Natural killer cell (primary cell): Measurements from ENCODE around the gene ATP5ME. TPM values are rescaled to one million over a fixed set of nuclear protein-coding genes. Genes with fewer than 3 reads are reported as not detected.

Experiments
- ATAC-seq, 3 donors: fragments of 150-1000 bp in 2 of 3; fragments of 200-7000 bp in 1 of 3; cut with Tn5 transposase; 1 replicate in 1 of 3; 2 replicates in 2 of 3; pipeline ENCODE4 v1.10.0; 2021; ENCODE audit warnings: mild to moderate bottlenecking in 2 of 3, moderate library complexity in 2 of 3
- DNase-seq, 2 donors: peaks; one replicate each; pipeline versions ENCODE4 v3.0.0 to v3.0.0-alpha.2; 2013 to 2021; ENCODE audit warnings: mixed read lengths in 1 of 2
- H3K27ac ChIP-seq: one replicate; pipeline ENCODE4 v1.5.1; 2013; ENCODE audit warnings: mild to moderate bottlenecking, low read length
- H3K27me3 ChIP-seq: one replicate; pipeline ENCODE4 v1.6.1; 2013; ENCODE audit warnings: low read length; ENCODE audit not compliant: control insufficient read depth, insufficient read depth
- H3K36me3 ChIP-seq: one replicate; pipeline ENCODE4 v1.6.1; 2013; ENCODE audit warnings: low read length; ENCODE audit not compliant: control insufficient read depth, insufficient read depth
- H3K4me1 ChIP-seq: one replicate; pipeline ENCODE4 v1.6.1; 2013; ENCODE audit warnings: low read length; ENCODE audit not compliant: control insufficient read depth, insufficient read depth
- H3K4me3 ChIP-seq: one replicate; pipeline ENCODE4 v1.5.1; 2013; ENCODE audit warnings: low read length
- H3K9me3 ChIP-seq: one replicate; pipeline ENCODE4 v1.6.1; 2013; ENCODE audit warnings: low read length; ENCODE audit not compliant: control insufficient read depth, insufficient read depth
- H3K27ac Mint-ChIP-seq, 2 donors: one replicate each; pipeline ENCODE4 v1.8.0; 2022; ENCODE audit warnings: mild to moderate bottlenecking in 2 of 2, mixed read lengths in 2 of 2, moderate library complexity in 1 of 2
- H3K27me3 Mint-ChIP-seq, 2 donors: one replicate each; pipeline ENCODE4 v1.8.0; 2022; ENCODE audit warnings: low read depth in 2 of 2, mixed read lengths in 2 of 2
- H3K36me3 Mint-ChIP-seq: one replicate; pipeline ENCODE4 v1.8.0; 2022; ENCODE audit warnings: mixed read lengths
- H3K4me1 Mint-ChIP-seq, 2 donors: one replicate each; pipeline ENCODE4 v1.8.0; 2022; ENCODE audit warnings: mixed read lengths in 2 of 2
- H3K4me3 Mint-ChIP-seq: one replicate; pipeline ENCODE4 v1.8.0; 2022; ENCODE audit warnings: mild to moderate bottlenecking, moderate library complexity, mixed read lengths
- H3K9me3 Mint-ChIP-seq, 2 donors: one replicate each; pipeline ENCODE4 v1.8.0; 2022; ENCODE audit warnings: mixed read lengths in 2 of 2
- CTCF ChIP-seq: fragments of 200-600 bp; IDR thresholded peaks from one replicate; pipeline ENCODE4 v1.8.0; 2022; ENCODE audit warnings: antibody characterized with exemption
- whole genome bisulfite sequencing: methylation state at CpG from one replicate; pipeline ENCODE4 v1.1.7; 2013; ENCODE audit warnings: missing lambda C conversion rate; ENCODE audit not compliant: insufficient coverage; 5-methylcytosine and 5-hydroxymethylcytosine counted together
- intact Hi-C: fragments of 100-400 bp; cut with micrococcal nuclease; formaldehyde crosslinking; loops from one replicate; pipeline ENCODE4 v1.14.2; 2022
- total RNA-seq, 4 donors: library from RNA; stranded (reverse); fragments of 120-200 nt in 1 of 4; gene quantifications; one replicate each; pipeline versions ENCODE4 v1.2.3 to v1.2.4, GENCODE V29; 2013 to 2022

The ATP5ME gene
- total RNA-seq, 3 donors from 2014 or later (not counting 1 experiment from before 2014, with no cell fraction given): 114 to 140 (median 136) TPM

- peaks cover 16% of the 10 kb centered on the region for H3K4me1 ChIP-seq
- Mint-ChIP-seq H3K27ac (peak overlapping the region; percentile 41 to 71), H3K4me1 (peaks cover 32 to 68% of the 10 kb centered on the region in 2 donors), H3K4me3 (no peak overlapping the region), H3K9me3 (no peaks in the 10 kb centered on the region), H3K36me3 (no peaks in the 10 kb centered on the region), H3K27me3 (no peaks in the 10 kb centered on the region)
- H3K4me3 ChIP-seq: no peak overlapping the region
- WGBS: 91% methylated on average over 34 of the region's 34 CpGs
- H3K36me3 ChIP-seq: no peaks in the 10 kb centered on the region
- ATAC-seq (peak in 1 of 3 donors; percentile 20), DNase-seq (no peak)
- no peak for TF ChIP-seq CTCF
- H3K27ac ChIP-seq: no peak overlapping the region
- H3K27me3 ChIP-seq: no peaks in the 10 kb centered on the region
- no peaks in the 10 kb centered on the region for H3K9me3 ChIP-seq
- intact Hi-C loops: no loop called here
Measured at GRCh38 chr4:717601-718320, 43.7 kb upstream of the ATP5ME start.

- no peak overlapping the region for H3K4me3 ChIP-seq
- no peaks in the 10 kb centered on the region for H3K27me3 Mint-ChIP-seq
- H3K27ac Mint-ChIP-seq: peak overlapping the region; percentile 68
- no peak for TF ChIP-seq CTCF
- H3K4me1 ChIP-seq: peaks cover 16% of the 10 kb centered on the region
- no peak for DNase-seq
- no peaks in the 10 kb centered on the region for H3K27me3 ChIP-seq
- no peaks in the 10 kb centered on the region for H3K9me3 Mint-ChIP-seq
- no peaks in the 10 kb centered on the region for H3K36me3 ChIP-seq
- H3K4me1 Mint-ChIP-seq: peaks cover 29 to 59% of the 10 kb centered on the region in 2 donors
- H3K9me3 ChIP-seq: no peaks in the 10 kb centered on the region
- intact Hi-C loops: no loop called here
- no peak for ATAC-seq
- 94% methylated on average over 18 of the region's 18 CpGs for WGBS
- H3K36me3 Mint-ChIP-seq: no peaks in the 10 kb centered on the region
- H3K27ac ChIP-seq: no peak overlapping the region
- no peak overlapping the region for H3K4me3 Mint-ChIP-seq
Measured at GRCh38 chr4:714087-714486, 40.0 kb upstream of the ATP5ME start.

GRCh38 chr4:712916-713632 is 39.0 kb upstream of the ATP5ME start:
- peak overlapping the region; percentile 64 to 65 for H3K27ac Mint-ChIP-seq
- intact Hi-C loops: no loop called here
- no peaks in the 10 kb centered on the region for H3K36me3 Mint-ChIP-seq
- ATAC-seq: no peak
- no peaks in the 10 kb centered on the region for H3K9me3 Mint-ChIP-seq
- peaks cover 32 to 60% of the 10 kb centered on the region in 2 donors for H3K4me1 Mint-ChIP-seq
- H3K4me3 ChIP-seq: no peak overlapping the region
- no peaks in the 10 kb centered on the region for H3K27me3 Mint-ChIP-seq
- H3K27me3 ChIP-seq: no peaks in the 10 kb centered on the region
- H3K4me1 ChIP-seq: peaks cover 22% of the 10 kb centered on the region
- H3K36me3 ChIP-seq: no peaks in the 10 kb centered on the region
- no peaks in the 10 kb centered on the region for H3K9me3 ChIP-seq
- TF ChIP-seq CTCF: no peak
- no peak overlapping the region for H3K4me3 Mint-ChIP-seq
- 51% methylated on average over 8 of the region's 9 CpGs for WGBS
- no peak overlapping the region for H3K27ac ChIP-seq
- DNase-seq: no peak
